WERI-Rb-1 (cell line): Measurements from ENCODE around the gene RBM23.
"Not testable (repeated sequence)": the region's sequence is repeated elsewhere in the genome, so short reads cannot be mapped to it uniquely, and the experiment has no call there.

Experiments
- DNase-seq: peaks from one replicate; pipeline ENCODE4 v3.0.0-alpha.2; 2020
- H3K27ac ChIP-seq: fragments of 250-450 bp; sonication (Bioruptor Pico); 2 replicates; pipeline ENCODE4 v1.5.1; 2020; ENCODE audit warnings: mild to moderate bottlenecking, moderate library complexity
- H3K27me3 ChIP-seq: fragments of 250-450 bp; sonication (Bioruptor Pico); 2 replicates; pipeline ENCODE4 v1.5.1; 2021; ENCODE audit warnings: mild to moderate bottlenecking, low read depth, moderate library complexity; ENCODE audit not compliant: insufficient read depth, severe bottlenecking
- H3K36me3 ChIP-seq: fragments of 250-450 bp; sonication (Bioruptor Pico); 2 replicates; pipeline ENCODE4 v1.5.1; 2020; ENCODE audit warnings: mild to moderate bottlenecking, moderate library complexity
- H3K4me3 ChIP-seq: 2 replicates; pipeline ENCODE4 v1.5.1; 2011; ENCODE audit warnings: low read depth, mild to moderate bottlenecking, control low read depth, low read length
- H3K9me3 ChIP-seq: fragments of 250-450 bp; sonication (Bioruptor Pico); 2 replicates; pipeline ENCODE4 v1.5.1; 2021; ENCODE audit warnings: mild to moderate bottlenecking, moderate library complexity; ENCODE audit not compliant: severe bottlenecking
- CTCF ChIP-seq: IDR thresholded peaks from 2 replicates; pipeline ENCODE4 v1.5.1; 2011; ENCODE audit warnings: low read depth, mild to moderate bottlenecking, control low read depth, inconsistent platforms, low read length

RBM23 gene

GRCh38 chr14:22861651-22862050 is 57.3 kb downstream of the RBM23 start:
- TF ChIP-seq CTCF = no peak
- no peaks in the 10 kb centered on the region for H3K9me3 ChIP-seq

GRCh38 chr14:22860377-22860776 is 58.6 kb downstream of the RBM23 start:
- not testable (repeated sequence) for DNase-seq, H3K27me3 ChIP-seq, H3K9me3 ChIP-seq, H3K4me3 ChIP-seq, H3K36me3 ChIP-seq, H3K27ac ChIP-seq

More at GRCh38 chr14:22861651-22862050, 57.3 kb downstream of the RBM23 start:
- no peak for DNase-seq
- Histone ChIP-seq H3K36me3 (no peaks in the 10 kb centered on the region), H3K27me3 (no peaks in the 10 kb centered on the region), H3K27ac (no peak overlapping the region), H3K4me3 (no peak overlapping the region)

GRCh38 chr14:22856428-22856827 is 62.5 kb downstream of the RBM23 start:
- Histone ChIP-seq H3K27ac (no peak overlapping the region), H3K27me3 (no peaks in the 10 kb centered on the region), H3K36me3 (no peaks in the 10 kb centered on the region), H3K4me3 (no peak overlapping the region), H3K9me3 (no peaks in the 10 kb centered on the region)
- no peak for DNase-seq
- no peak for TF ChIP-seq CTCF

- no peaks in the 10 kb centered on the region for H3K27me3 ChIP-seq
- H3K4me3 ChIP-seq = no peak overlapping the region
- no peak overlapping the region for H3K27ac ChIP-seq
- DNase-seq = no peak
- H3K9me3 ChIP-seq = no peaks in the 10 kb centered on the region
- H3K36me3 ChIP-seq = no peaks in the 10 kb centered on the region
- no peak for TF ChIP-seq CTCF
Measured at GRCh38 chr14:22854963-22855724, 63.8 kb downstream of the RBM23 start.

- not testable (repeated sequence) for H3K4me3 ChIP-seq, H3K27ac ChIP-seq, H3K36me3 ChIP-seq, H3K9me3 ChIP-seq, H3K27me3 ChIP-seq, DNase-seq
Measured at GRCh38 chr14:22854296-22854695, 64.7 kb downstream of the RBM23 start.

- peak; percentile 96 for TF ChIP-seq CTCF
- H3K27ac ChIP-seq = peak overlapping the region; percentile 56
- peak; percentile 90 for DNase-seq
- peak overlapping the region; percentile 52 for H3K4me3 ChIP-seq
- H3K9me3 ChIP-seq = no peaks in the 10 kb centered on the region
- no peaks in the 10 kb centered on the region for H3K36me3 ChIP-seq
- no peaks in the 10 kb centered on the region for H3K27me3 ChIP-seq
Measured at GRCh38 chr14:22852940-22853767, 65.8 kb downstream of the RBM23 start.
